ENCODE measurements around the gene BRD1. TPM values are rescaled to one million over a fixed set of nuclear protein-coding genes. Genes with fewer than 3 reads are reported as not detected.

BRD1 gene
- total RNA-seq, 1 donor, result 29.8 TPM

- DNase-seq (ENCODE audit: low read depth), result no peak
- TF ChIP-seq CTCF (IDR thresholded peaks at IDR 0.05; ENCODE audit: insufficient read depth, low read depth, low read length), result no peak
- no peak overlapping the region for H3K4me3 ChIP-seq (ENCODE audit: low read depth, low read length)
These were observed 104.1 kb downstream of the BRD1 start for GRCh38 chr22:49723478-49724029.

Small RNAs within 50 kb of the gene (small RNA-seq; reads per million reads assigned to genes)
- not detected for gene AL117328.1
- not detected for gene RF00017

Other genes starting within 250 kb of the BRD1 start
- gene ZBED4, start 26.0 kb upstream of the BRD1 start, total RNA-seq, result 10.6 and 13.4 TPM in 2 replicates
- gene ALG12, start 90.6 kb upstream of the BRD1 start, total RNA-seq, result 17.1 and 20.3 TPM in 2 replicates
- 53.1 and 58.9 TPM in 2 replicates for gene CRELD2, start 90.8 kb upstream of the BRD1 start, total RNA-seq
- gene PIM3, start 132.9 kb upstream of the BRD1 start, total RNA-seq, result 27.7 and 32.0 TPM in 2 replicates
- under 0.01 TPM in 1 of 2 replicates, not detected in the other for gene IL17REL, start 184.9 kb upstream of the BRD1 start, total RNA-seq
- gene TTLL8, start 230.4 kb upstream of the BRD1 start, total RNA-seq, result not detected in 2 replicates